ENCODE measurements around the gene TNFRSF21. TPM values are rescaled to one million over a fixed set of nuclear protein-coding genes. Genes with fewer than 3 reads are reported as not detected.

The TNFRSF21 gene
- polyA plus RNA-seq, 1 donor from 2014 or later = 13.0 TPM

- H3K27ac ChIP-seq (ENCODE audit: low read length) = no peak overlapping the region
- no peaks in the 10 kb centered on the region for H4K20me1 ChIP-seq (ENCODE audit: insufficient read depth)
- TF ChIP-seq POLR2AphosphoS5 (IDR thresholded peaks at IDR 0.05) = no peak
- H3K79me2 ChIP-seq (replicated peaks; ENCODE audit: insufficient read depth, low read length) = no peaks in the 10 kb centered on the region
- H3K27me3 ChIP-seq (ENCODE audit: insufficient read depth, low read depth, low read length) = no peaks in the 10 kb centered on the region
- no peaks in the 10 kb centered on the region for H3K9me2 ChIP-seq (ENCODE audit: insufficient read depth, low read length)
- H3K4me2 ChIP-seq (ENCODE audit: low read length) = no peak overlapping the region
- no peaks in the 10 kb centered on the region for H3K36me3 ChIP-seq (ENCODE audit: insufficient read depth, low read length)
- no peak overlapping the region for H3K9ac ChIP-seq (ENCODE audit: low read length)
- no peaks in the 10 kb centered on the region for H3K9me3 ChIP-seq (ENCODE audit: low read length)
- no peak overlapping the region for H3K4me3 ChIP-seq (ENCODE audit: low read length)
- no peaks in the 10 kb centered on the region for H3F3A ChIP-seq (ENCODE audit: insufficient read depth, low read length, poor library complexity, severe bottlenecking)
- H2AFZ ChIP-seq (ENCODE audit: low read depth, low read length) = no peak overlapping the region
Measured at GRCh38 chr6:47241742-47242482, 67.8 kb downstream of the TNFRSF21 start.

GRCh38 chr6:47240277-47240890 is 69.3 kb downstream of the TNFRSF21 start:
- Histone ChIP-seq H3K9me2 (ENCODE audit: insufficient read depth, low read length) (no peaks in the 10 kb centered on the region), H3K27me3 (ENCODE audit: insufficient read depth, low read depth, low read length) (no peaks in the 10 kb centered on the region), H3K4me3 (ENCODE audit: low read length) (no peak overlapping the region), H3K9ac (ENCODE audit: low read length) (no peak overlapping the region), H2AFZ (ENCODE audit: low read depth, low read length) (no peak overlapping the region), H3K4me2 (ENCODE audit: low read length) (no peak overlapping the region), H3K36me3 (ENCODE audit: insufficient read depth, low read length) (no peaks in the 10 kb centered on the region), H3K27ac (ENCODE audit: low read length) (no peak overlapping the region), H3K9me3 (ENCODE audit: low read length) (no peaks in the 10 kb centered on the region), H3F3A (ENCODE audit: insufficient read depth, low read length, poor library complexity, severe bottlenecking) (no peaks in the 10 kb centered on the region), H4K20me1 (ENCODE audit: insufficient read depth) (no peaks in the 10 kb centered on the region), H3K79me2 (replicated peaks; ENCODE audit: insufficient read depth, low read length) (no peaks in the 10 kb centered on the region)
- TF ChIP-seq EP300 (conservative IDR thresholded peaks at IDR 0.05; ENCODE audit: poor library complexity, severe bottlenecking) = no peak
- TF ChIP-seq POLR2AphosphoS5 (IDR thresholded peaks at IDR 0.05) = no peak
- no peak for TF ChIP-seq SMC3 (conservative IDR thresholded peaks at IDR 0.05; ENCODE audit: poor library complexity)
- no peak for TF ChIP-seq TAF1 (IDR thresholded peaks at IDR 0.05; ENCODE audit: low read depth)
- TF ChIP-seq MXI1 (conservative IDR thresholded peaks at IDR 0.05; ENCODE audit: poor library complexity, severe bottlenecking) = no peak
- TF ChIP-seq EZH2 (IDR thresholded peaks at IDR 0.05; ENCODE audit: borderline replicate concordance, insufficient read depth, low read length, poor library complexity, severe bottlenecking) = no peak
- TF ChIP-seq REST (IDR thresholded peaks at IDR 0.05; ENCODE audit: borderline replicate concordance) = no peak
- no peak for TF ChIP-seq RAD21 (conservative IDR thresholded peaks at IDR 0.05)
- TF ChIP-seq CTCF (IDR thresholded peaks at IDR 0.05; ENCODE audit: poor library complexity, severe bottlenecking) = no peak

Data from neural cell (in vitro differentiated cells).